ENCODE results near the gene MED27. TPM values are rescaled to one million over a fixed set of nuclear protein-coding genes. Genes with fewer than 3 reads are reported as not detected.

Gene MED27
- total RNA-seq, 1 experiment from 2014 or later = 30.4 TPM

- peaks cover 17% of the 10 kb centered on the region for H3K36me3 Mint-ChIP-seq (ENCODE audit: insufficient read depth, unreplicated experiment)
- no peak overlapping the region for H3K4me3 ChIP-seq (ENCODE audit: low read depth, low read length)
- no peaks in the 10 kb centered on the region for H3K4me1 ChIP-seq
- H3K9me3 ChIP-seq = no peaks in the 10 kb centered on the region
- no peak for TF ChIP-seq CTCF (IDR thresholded peaks at IDR 0.05; ENCODE audit: insufficient read depth in 1 of 2, low read depth in 1 of 2, low read length in 1 of 2, severe bottlenecking in 1 of 2, unreplicated experiment in 1 of 2)
- BruUV-seq (replicated peaks) = no TSS peak
- H3K9me3 Mint-ChIP-seq (ENCODE audit: unreplicated experiment) = no peaks in the 10 kb centered on the region
- H3K27me3 ChIP-seq (replicated peaks; ENCODE audit: control insufficient read depth, insufficient read depth, low read length) = no peaks in the 10 kb centered on the region
- POLR2A ChIA-PET = no interaction called here
- H3K4me1 Mint-ChIP-seq (ENCODE audit: low read depth, unreplicated experiment) = no peaks in the 10 kb centered on the region
- no peaks in the 10 kb centered on the region for H3K27me3 Mint-ChIP-seq (ENCODE audit: insufficient read depth, unreplicated experiment)
- CTCF ChIA-PET = no interaction called here
- intact Hi-C loops (cut with micrococcal nuclease; ENCODE audit: unreplicated experiment) = loop anchor here (5.0 kb wide), 1 partner anchor 220 kb away; no protein-coding TSS in a partner anchor
- H3K27ac Mint-ChIP-seq (ENCODE audit: unreplicated experiment) = no peak overlapping the region
- no peak for DNase-seq
- H3K4me3 Mint-ChIP-seq (ENCODE audit: unreplicated experiment) = no peak overlapping the region
- no peaks in the 10 kb centered on the region for H3K36me3 ChIP-seq (ENCODE audit: control insufficient read depth, insufficient read depth, low read length)
Observed at GRCh38 chr9:131862261-131862660, 217.4 kb downstream of the MED27 start.

DNA sequence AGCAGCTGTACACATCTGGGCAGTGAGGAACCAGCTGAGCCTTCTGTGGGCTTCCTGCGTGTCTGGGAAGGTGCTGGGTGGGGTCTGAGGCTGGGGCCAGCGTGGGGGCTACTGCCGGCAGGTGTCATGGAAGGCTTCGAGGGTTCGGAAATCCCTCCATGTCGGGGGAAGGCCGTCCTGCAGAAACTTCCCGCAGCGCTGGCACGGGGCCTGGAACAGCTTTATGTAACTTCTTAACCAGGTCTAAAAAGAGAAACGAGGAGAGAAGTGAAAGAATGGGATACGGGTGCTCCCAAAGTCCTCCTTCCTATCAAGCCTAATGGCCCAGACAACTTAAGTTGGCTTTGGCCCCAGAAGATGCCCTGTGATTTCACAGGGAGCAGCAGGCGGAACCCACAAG is 219.2 kb downstream of the MED27 start:
- Histone ChIP-seq H3K9me3 (no peaks in the 10 kb centered on the region), H3K36me3 (ENCODE audit: control insufficient read depth, insufficient read depth, low read length) (no peaks in the 10 kb centered on the region), H3K4me1 (no peaks in the 10 kb centered on the region), H3K4me3 (ENCODE audit: low read depth, low read length) (no peak overlapping the region), H3K27me3 (replicated peaks; ENCODE audit: control insufficient read depth, insufficient read depth, low read length) (no peaks in the 10 kb centered on the region)
- Mint-ChIP-seq H3K4me3 (ENCODE audit: unreplicated experiment) (no peak overlapping the region), H3K27ac (ENCODE audit: unreplicated experiment) (no peak overlapping the region), H3K27me3 (ENCODE audit: insufficient read depth, unreplicated experiment) (no peaks in the 10 kb centered on the region), H3K9me3 (ENCODE audit: unreplicated experiment) (no peaks in the 10 kb centered on the region), H3K36me3 (ENCODE audit: insufficient read depth, unreplicated experiment) (peaks cover 11% of the 10 kb centered on the region), H3K4me1 (ENCODE audit: low read depth, unreplicated experiment) (no peaks in the 10 kb centered on the region)
- no peak for TF ChIP-seq CTCF (IDR thresholded peaks at IDR 0.05; ENCODE audit: insufficient read depth in 1 of 2, low read depth in 1 of 2, low read length in 1 of 2, severe bottlenecking in 1 of 2, unreplicated experiment in 1 of 2)
- ChIA-PET POLR2A (no interaction called here), CTCF (no interaction called here)
- no TSS peak for BruUV-seq (replicated peaks)
- DNase-seq = no peak
- intact Hi-C loops (cut with micrococcal nuclease; ENCODE audit: unreplicated experiment) = loop anchor here (5.0 kb wide), 1 partner anchor 222 kb away; no protein-coding TSS in a partner anchor

DNA sequence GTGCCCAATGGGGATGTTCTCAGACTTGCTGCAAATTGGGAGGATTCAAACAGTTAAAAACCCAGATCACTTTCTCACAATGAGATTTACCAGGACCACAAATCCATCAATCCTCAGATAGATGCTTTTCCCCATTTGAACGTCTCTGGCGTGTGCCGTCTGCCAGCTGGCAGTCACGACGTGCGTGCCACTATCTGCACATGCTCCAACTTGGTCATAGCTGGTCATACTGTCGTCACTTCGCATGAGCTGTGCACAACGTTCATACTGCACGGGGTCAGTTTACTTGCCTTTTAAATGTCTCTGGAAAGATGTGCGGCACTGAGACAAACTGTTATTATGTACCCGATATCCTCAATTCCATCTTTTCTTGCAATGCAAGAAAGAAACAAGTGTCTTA is 221.5 kb downstream of the MED27 start:
- ChIA-PET CTCF (no interaction called here), POLR2A (no interaction called here)
- Mint-ChIP-seq H3K4me3 (ENCODE audit: unreplicated experiment) (no peak overlapping the region), H3K9me3 (ENCODE audit: unreplicated experiment) (no peaks in the 10 kb centered on the region), H3K36me3 (ENCODE audit: insufficient read depth, unreplicated experiment) (peaks cover 11% of the 10 kb centered on the region), H3K4me1 (ENCODE audit: low read depth, unreplicated experiment) (no peaks in the 10 kb centered on the region), H3K27ac (ENCODE audit: unreplicated experiment) (no peak overlapping the region), H3K27me3 (ENCODE audit: insufficient read depth, unreplicated experiment) (no peaks in the 10 kb centered on the region)
- no TSS peak for BruUV-seq (replicated peaks)
- no peak overlapping the region for H3K4me3 ChIP-seq (ENCODE audit: low read depth, low read length)
- no peaks in the 10 kb centered on the region for H3K36me3 ChIP-seq (ENCODE audit: control insufficient read depth, insufficient read depth, low read length)
- H3K27me3 ChIP-seq (replicated peaks; ENCODE audit: control insufficient read depth, insufficient read depth, low read length) = no peaks in the 10 kb centered on the region
- H3K9me3 ChIP-seq = no peaks in the 10 kb centered on the region
- DNase-seq = no peak
- TF ChIP-seq CTCF (IDR thresholded peaks at IDR 0.05; ENCODE audit: insufficient read depth in 1 of 2, low read depth in 1 of 2, low read length in 1 of 2, severe bottlenecking in 1 of 2, unreplicated experiment in 1 of 2) = no peak
- intact Hi-C loops (cut with micrococcal nuclease; ENCODE audit: unreplicated experiment) = no loop called here
- no peaks in the 10 kb centered on the region for H3K4me1 ChIP-seq
